DOHH2 (cell line): ENCODE measurements around the gene MOGAT1.

Experiments
- H3F3A ChIP-seq: fragments of 200-600 bp; sonication (generic), shearing (Covaris generic); 2 replicates; pipeline ENCODE4 v1.6.0; 2016; ENCODE audit warnings: antibody characterized with exemption, mild to moderate bottlenecking; ENCODE audit not compliant: control insufficient read depth, insufficient read depth
- H3K27ac ChIP-seq: fragments of 200-600 bp; sonication (generic); 2 replicates; pipeline ENCODE4 v1.5.1; 2014; ENCODE audit warnings: low read depth, mild to moderate bottlenecking, low read length, moderate library complexity
- H3K27me3 ChIP-seq: fragments of 200-600 bp; sonication (generic); 2 replicates; pipeline ENCODE4 v1.6.1; 2014; ENCODE audit warnings: mild to moderate bottlenecking, low read length, mixed read lengths; ENCODE audit not compliant: control insufficient read depth
- H3K36me3 ChIP-seq: fragments of 200-600 bp; sonication (generic); 2 replicates; pipeline ENCODE4 v1.6.1; 2014; ENCODE audit warnings: mild to moderate bottlenecking, low read length, moderate library complexity, mixed read lengths; ENCODE audit not compliant: control insufficient read depth
- H3K4me1 ChIP-seq: fragments of 200-600 bp; sonication (generic); 2 replicates; pipeline ENCODE4 v1.6.1; 2014; ENCODE audit warnings: mild to moderate bottlenecking, low read length, mixed read lengths; ENCODE audit not compliant: control insufficient read depth
- H3K4me2 ChIP-seq: fragments of 200-600 bp; sonication (generic); 2 replicates; pipeline ENCODE4 v1.6.0; 2014; ENCODE audit warnings: mild to moderate bottlenecking, low read length, moderate library complexity
- H3K4me3 ChIP-seq: fragments of 200-600 bp; sonication (generic); 2 replicates; pipeline ENCODE4 v1.5.1; 2014; ENCODE audit warnings: mild to moderate bottlenecking, low read length, mixed read lengths
- H3K79me2 ChIP-seq: fragments of 200-600 bp; sonication (generic); 2 replicates; pipeline ENCODE4 v1.6.1; 2014; ENCODE audit warnings: mild to moderate bottlenecking, low read length, mixed read lengths; ENCODE audit not compliant: control insufficient read depth
- H3K9me2 ChIP-seq: fragments of 200-600 bp; sonication (generic); replicated peaks from 2 replicates; pipeline ENCODE4 v1.6.1; 2014; ENCODE audit warnings: mild to moderate bottlenecking, low read length, mixed read lengths; ENCODE audit not compliant: control insufficient read depth
- H3K9me3 ChIP-seq: fragments of 200-600 bp; sonication (generic); 2 replicates; pipeline ENCODE4 v1.6.1; 2014; ENCODE audit warnings: antibody characterized with exemption, low read length, mixed read lengths; ENCODE audit not compliant: control insufficient read depth, insufficient read depth
- H4K20me1 ChIP-seq: fragments of 200-600 bp; sonication (generic); 2 replicates; pipeline ENCODE4 v1.6.0; 2014; ENCODE audit warnings: low read depth, mild to moderate bottlenecking, antibody characterized with exemption, low read length, moderate library complexity; ENCODE audit not compliant: control insufficient read depth, insufficient read depth
- EZH2phosphoT487 ChIP-seq: fragments of 200-600 bp; sonication (generic); IDR thresholded peaks from 2 replicates; pipeline ENCODE4 v1.6.1; 2017; ENCODE audit warnings: borderline replicate concordance, mild to moderate bottlenecking, antibody characterized with exemption, low read length, moderate library complexity, mixed read lengths
- TF ChIP-seq, protein P1 (sequence below): fragments of 200-600 bp; sonication (generic); IDR thresholded peaks from one replicate; pipeline ENCODE4 v1.5.1; 2014; ENCODE audit warnings: antibody characterized with exemption, mild to moderate bottlenecking, low read depth, low read length; ENCODE audit not compliant: poor library complexity, severe bottlenecking

Gene MOGAT1

DNA sequence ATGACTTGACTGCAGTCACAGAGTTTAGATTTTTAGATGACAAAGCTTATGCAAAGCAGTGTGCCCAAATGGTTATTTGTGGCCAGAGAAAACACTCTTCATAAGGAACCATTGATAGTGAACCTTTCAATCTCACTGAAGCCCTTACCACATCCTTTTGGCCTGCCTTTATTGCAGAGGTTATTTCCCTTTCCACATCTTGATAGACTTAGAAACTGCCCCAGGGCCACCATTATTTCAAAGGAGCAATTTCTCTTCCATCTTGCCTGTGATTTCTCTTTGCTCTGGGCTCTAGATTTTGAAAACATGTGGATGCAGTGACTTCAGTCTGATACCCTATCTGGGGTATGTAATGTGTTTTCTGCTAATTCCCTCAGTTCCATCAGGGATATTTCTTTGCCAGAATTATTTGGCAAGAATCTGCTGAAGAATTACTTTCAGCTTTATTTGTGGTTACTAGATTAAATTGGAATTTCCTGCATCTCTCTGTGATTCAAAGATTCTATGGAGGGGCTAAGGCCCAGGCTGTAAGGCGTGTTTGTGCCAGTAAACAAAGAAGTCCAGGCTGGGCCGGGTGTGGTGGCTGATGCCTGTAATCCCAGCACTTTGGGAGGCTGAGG, 51.0 kb downstream of the MOGAT1 start:
- Histone ChIP-seq H3K9me3 (no peaks in the 10 kb centered on the region), H3K27ac (peak overlapping the region; percentile 25), H3K9me2 (no peaks in the 10 kb centered on the region), H3K36me3 (no peaks in the 10 kb centered on the region), H3K4me1 (peaks cover 13% of the 10 kb centered on the region), H3K79me2 (no peaks in the 10 kb centered on the region), H3K27me3 (no peaks in the 10 kb centered on the region), H4K20me1 (no peaks in the 10 kb centered on the region), H3F3A (0 out of 2 replicates have a peak, but pooled peaks cover 5% of the 10 kb centered on the region), H3K4me2 (peak overlapping the region; percentile 59), H3K4me3 (peak overlapping the region; percentile 41)
- no peak for TF ChIP-seq EZH2phosphoT487
- TF ChIP-seq, protein P1, sequence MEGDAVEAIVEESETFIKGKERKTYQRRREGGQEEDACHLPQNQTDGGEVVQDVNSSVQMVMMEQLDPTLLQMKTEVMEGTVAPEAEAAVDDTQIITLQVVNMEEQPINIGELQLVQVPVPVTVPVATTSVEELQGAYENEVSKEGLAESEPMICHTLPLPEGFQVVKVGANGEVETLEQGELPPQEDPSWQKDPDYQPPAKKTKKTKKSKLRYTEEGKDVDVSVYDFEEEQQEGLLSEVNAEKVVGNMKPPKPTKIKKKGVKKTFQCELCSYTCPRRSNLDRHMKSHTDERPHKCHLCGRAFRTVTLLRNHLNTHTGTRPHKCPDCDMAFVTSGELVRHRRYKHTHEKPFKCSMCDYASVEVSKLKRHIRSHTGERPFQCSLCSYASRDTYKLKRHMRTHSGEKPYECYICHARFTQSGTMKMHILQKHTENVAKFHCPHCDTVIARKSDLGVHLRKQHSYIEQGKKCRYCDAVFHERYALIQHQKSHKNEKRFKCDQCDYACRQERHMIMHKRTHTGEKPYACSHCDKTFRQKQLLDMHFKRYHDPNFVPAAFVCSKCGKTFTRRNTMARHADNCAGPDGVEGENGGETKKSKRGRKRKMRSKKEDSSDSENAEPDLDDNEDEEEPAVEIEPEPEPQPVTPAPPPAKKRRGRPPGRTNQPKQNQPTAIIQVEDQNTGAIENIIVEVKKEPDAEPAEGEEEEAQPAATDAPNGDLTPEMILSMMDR, result no peak

DNA sequence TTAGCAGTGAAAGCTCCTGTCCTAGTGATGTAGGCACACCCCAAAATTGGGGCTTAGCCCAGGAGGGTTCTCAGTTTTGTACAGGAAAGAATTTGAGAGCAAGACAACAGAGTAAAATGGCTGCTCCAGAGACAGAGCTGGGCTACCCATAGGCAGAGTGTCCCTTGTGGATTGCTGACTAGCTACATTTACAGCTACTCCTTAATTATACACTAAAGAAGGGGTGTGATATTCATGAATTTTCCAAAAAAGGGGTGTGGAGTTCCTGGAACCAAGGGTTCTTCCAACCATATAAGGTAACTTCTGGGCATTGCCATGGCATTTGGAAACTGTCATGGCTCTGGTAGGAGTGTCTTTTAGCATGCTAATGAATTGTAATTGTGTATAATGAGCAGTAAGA, 52.8 kb downstream of the MOGAT1 start:
- Histone ChIP-seq H3K4me2 (no peak overlapping the region), H3K4me1 (peaks cover 22% of the 10 kb centered on the region), H3K9me3 (no peaks in the 10 kb centered on the region), H3K9me2 (no peaks in the 10 kb centered on the region), H3K27ac (no peak overlapping the region), H3K79me2 (no peaks in the 10 kb centered on the region), H3K4me3 (no peak overlapping the region), H3K27me3 (no peaks in the 10 kb centered on the region), H4K20me1 (no peaks in the 10 kb centered on the region), H3K36me3 (no peaks in the 10 kb centered on the region), H3F3A (0 out of 2 replicates have a peak, but pooled peaks cover 5% of the 10 kb centered on the region)
- TF ChIP-seq EZH2phosphoT487, result no peak

DNA sequence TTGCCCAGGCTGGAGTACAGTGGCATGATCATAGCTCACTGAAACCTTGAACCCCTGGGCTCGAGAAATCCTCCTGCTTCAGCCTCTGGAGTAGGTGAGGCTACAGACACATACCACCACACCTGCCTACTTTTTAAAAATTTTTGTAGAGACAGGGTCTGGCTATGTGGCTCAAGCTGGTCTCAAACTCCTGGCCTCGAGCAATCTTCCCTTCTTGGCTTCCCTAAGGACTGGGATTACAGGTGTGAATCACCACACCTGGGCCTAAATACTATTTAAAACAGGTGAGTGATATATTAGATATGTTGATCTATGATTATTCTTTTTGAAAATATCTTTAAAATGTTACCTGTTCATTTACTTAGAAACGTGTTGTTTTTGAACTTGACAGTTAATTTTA, 57.2 kb downstream of the MOGAT1 start:
- TF ChIP-seq EZH2phosphoT487, result no peak
- TF ChIP-seq, protein P1, result no peak
- no peaks in the 10 kb centered on the region for H3K9me2 ChIP-seq
- peaks cover 12% of the 10 kb centered on the region for H3K4me1 ChIP-seq

DNA sequence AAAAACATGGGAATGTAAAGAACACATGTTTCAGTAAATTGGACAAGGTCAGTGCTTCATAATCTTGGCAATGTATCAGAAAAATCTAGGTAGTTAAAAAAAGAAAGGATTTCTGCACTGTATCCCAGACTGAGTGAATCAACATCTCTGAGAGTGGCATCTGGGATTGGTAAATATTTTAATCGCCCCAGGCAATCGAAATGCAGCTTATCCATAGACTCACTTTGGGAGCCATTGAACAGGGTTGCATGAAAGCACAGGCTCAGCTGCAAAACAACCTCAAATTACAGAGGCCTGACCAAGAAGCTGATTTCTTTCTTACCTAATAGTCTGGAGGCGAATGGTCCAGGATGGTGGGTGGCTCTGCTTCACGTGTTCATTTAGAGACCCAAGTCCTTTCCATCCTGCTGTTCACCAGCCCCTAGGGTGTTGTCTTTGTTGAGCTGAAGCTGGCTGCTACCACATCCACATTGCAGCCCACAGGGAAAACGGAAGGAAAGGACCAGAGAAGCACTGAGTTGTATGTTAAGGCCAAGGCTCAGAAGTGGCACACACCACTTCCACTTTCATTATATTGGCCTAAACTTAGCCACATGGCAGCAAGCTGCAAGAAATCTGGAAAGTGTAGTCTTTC, 59.0 kb downstream of the MOGAT1 start:
- no peaks in the 10 kb centered on the region for H4K20me1 ChIP-seq
- no peak overlapping the region for H3K4me3 ChIP-seq
- peaks cover 21% of the 10 kb centered on the region for H3K4me1 ChIP-seq
- no peaks in the 10 kb centered on the region for H3K9me3 ChIP-seq
- H3K79me2 ChIP-seq, result no peaks in the 10 kb centered on the region
- H3K27me3 ChIP-seq, result peaks cover 19% of the 10 kb centered on the region
- H3K27ac ChIP-seq, result no peak overlapping the region
- H3K4me2 ChIP-seq, result no peak overlapping the region
- no peaks in the 10 kb centered on the region for H3K36me3 ChIP-seq
- no peaks in the 10 kb centered on the region for H3K9me2 ChIP-seq
- TF ChIP-seq, protein P1, result no peak
- TF ChIP-seq EZH2phosphoT487, result no peak
- H3F3A ChIP-seq, result no peaks in the 10 kb centered on the region

More for the DNA sequence above, 57.2 kb downstream of the MOGAT1 start:
- Histone ChIP-seq H3K36me3 (no peaks in the 10 kb centered on the region), H4K20me1 (no peaks in the 10 kb centered on the region), H3K4me3 (no peak overlapping the region), H3K9me3 (no peaks in the 10 kb centered on the region), H3K4me2 (no peak overlapping the region), H3K27ac (no peak overlapping the region), H3K79me2 (no peaks in the 10 kb centered on the region), H3K27me3 (peaks cover 6% of the 10 kb centered on the region; the same call in 1 of the 2 replicates), H3F3A (no peaks in the 10 kb centered on the region)
